Inflammatory macrophage treated with lipopolysaccharide for 1 hour (primary cell): ENCODE measurements around the gene IFRD1.
"Not testable (repeated sequence)": the region's sequence is repeated elsewhere in the genome, so short reads cannot be mapped to it uniquely, and the experiment has no call there.

Experiments
- DNase-seq, 2 donors: peaks; one replicate each; pipeline ENCODE4 v3.0.0-alpha.2; 2020 to 2022

The IFRD1 gene

DNA sequence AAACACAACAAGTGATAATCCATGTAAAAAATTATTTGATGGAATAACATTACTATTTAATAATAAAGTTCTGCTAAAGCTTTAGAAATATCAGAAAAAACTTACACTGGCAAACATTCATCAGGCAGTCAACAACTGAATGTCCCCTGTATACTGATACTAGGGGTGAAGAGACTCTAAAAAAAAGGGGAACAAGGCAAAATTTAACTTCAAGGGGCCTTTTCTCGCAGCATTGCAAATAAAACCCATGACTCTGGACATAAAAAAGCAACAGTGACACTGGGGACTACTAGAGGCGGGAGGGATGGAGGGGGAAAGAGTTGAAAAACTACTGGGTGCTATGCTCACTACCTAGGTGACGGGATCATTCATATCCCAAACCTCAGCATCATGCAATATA is 5.8 kb upstream of the IFRD1 start:
- DNase-seq, result no peak

DNA sequence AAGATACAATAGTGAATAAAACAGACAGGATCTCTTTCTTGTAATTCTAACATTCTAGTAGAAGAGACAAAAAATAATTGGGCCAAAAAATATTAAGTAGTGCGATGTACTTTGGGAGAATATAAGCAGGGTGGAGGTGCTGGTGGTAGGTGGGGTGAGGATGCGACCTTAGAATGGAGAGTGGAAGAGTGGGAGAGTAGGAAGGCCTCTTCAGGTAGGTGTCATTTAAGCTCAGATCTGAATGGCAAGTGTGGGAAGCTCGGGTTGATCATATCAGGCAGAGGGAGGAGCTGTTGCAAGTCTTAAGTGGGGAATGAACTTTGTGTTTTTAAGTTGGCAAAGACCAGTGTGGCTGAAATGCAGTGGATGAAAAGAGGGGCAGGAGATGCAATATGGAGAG is 3.8 kb upstream of the IFRD1 start:
- DNase-seq, result no peak

DNA sequence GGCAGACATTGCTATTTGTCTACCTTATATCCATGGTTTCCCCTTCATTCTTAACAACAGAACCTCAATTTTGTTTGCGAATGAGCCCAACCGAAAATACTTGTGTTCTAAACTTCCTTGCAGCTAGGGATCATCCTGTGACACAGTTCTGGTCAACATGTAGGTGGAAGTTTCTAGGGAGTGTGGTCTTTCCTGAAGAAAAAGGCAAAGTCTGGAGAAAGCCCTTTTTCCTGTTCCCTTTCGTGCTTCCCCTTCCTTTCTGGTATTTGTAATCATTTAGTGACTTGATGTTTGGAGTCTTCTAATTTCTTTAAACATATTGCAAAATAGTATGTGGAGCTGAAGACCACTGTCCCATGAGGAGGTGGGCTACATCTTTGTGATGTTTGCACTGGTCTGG is 2.9 kb upstream of the IFRD1 start:
- peak; percentile 46 to 63 for DNase-seq

DNA sequence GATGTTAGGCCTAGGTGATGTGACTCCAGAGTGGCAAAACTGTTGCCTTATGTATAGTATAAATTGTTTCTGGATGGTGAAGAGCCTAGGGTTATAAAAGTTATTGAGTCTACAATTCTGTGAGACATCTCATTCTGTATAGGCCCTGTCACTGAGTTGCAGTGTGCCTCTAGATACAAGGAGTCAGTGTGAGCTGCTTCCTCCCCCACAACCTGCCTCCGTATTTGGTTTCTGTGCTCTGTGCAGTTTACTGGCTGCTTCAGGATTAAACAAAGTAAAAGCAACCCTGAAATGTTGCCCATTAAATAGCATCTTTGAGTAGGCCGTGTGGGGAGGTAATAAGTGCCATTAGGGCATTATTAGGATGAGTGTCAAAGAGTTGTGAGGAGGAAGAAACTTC is 1.9 kb upstream of the IFRD1 start:
- no peak for DNase-seq

DNA sequence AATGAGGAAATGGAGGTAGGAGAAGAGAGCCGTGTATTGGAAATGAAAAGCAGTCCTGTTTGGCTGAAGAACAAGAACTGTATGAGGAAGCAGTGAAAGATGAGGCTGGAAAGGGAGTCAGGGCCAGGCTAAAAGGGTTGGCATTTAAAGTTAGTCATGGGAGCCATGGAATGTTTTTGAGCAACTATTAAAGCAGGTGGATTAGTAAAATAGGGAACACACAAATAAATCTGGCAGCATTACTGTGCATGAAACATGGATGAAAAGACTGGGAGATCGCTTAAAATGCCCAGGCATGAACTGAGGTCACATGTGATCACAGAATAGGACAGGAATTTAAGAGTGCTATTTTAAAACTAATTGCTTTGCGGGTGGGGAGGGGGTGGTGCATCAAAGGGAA is 1.4 kb upstream of the IFRD1 start:
- no peak for DNase-seq

DNA sequence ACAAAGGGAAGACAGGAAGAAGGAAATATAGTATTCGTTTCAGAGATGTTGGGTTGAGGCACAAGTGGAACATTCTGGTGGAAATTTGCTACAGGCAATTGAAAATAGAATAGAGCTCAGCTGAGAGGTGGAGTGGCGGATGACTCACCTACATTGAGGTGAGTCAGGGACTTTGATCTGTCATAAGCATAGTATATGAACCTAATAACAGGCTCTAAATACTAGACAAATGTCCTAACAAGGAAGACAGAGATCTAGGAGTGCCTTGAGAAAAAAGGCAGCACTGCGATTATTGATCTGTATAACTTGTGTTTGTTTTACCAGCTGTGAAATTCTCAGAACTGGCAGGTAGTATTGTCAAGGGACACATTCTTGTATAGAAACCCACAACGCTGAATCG is 907 bp upstream of the IFRD1 start:
- DNase-seq, result no peak

DNA sequence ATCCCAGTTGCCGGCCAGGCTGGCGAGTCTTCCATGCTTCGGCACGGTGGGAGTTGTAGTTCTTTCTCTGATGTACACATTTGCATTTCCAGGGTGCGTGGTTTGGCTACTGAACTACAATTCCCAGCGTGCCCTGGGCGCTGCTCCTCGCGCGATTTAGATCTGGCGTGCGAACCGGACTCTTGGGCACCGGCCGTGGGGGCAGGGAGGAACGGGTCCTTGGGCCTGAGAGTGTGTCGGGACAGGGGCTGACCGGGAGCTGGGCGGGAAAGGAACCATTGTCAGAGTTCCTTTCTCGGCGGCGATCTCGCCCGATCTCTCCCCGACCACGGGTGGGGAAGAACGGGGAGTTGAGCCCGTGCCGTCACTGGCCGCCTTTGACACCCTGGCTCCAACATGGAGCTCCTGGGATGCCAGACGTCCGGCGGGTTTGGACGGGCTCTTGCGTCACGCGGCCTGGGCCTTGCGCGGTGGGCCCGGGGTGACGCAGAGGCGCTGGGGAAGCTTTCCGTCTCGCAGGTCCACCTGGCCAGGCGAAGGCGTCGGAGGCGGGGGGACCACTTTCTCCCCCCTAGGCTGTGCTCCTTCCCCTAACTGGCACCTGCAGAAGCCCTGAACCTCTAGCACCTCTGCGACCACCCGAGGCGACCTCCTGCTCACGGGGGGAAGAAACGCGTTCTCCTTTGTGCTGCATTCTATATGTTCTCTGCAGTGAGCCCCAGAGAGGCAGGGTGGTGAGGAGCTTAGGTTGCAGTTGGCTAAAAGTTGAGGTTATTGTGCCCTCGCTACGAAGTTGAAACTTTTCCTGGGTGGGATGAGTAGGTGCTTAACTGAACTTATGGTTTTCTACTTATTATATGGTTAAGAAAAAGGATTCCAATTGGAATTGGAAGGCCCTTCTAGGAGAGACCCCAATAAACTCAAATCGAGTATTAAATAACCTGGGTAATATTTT is 824 bp downstream of the IFRD1 start:
- peak; percentile 89 to 94 for DNase-seq

DNA sequence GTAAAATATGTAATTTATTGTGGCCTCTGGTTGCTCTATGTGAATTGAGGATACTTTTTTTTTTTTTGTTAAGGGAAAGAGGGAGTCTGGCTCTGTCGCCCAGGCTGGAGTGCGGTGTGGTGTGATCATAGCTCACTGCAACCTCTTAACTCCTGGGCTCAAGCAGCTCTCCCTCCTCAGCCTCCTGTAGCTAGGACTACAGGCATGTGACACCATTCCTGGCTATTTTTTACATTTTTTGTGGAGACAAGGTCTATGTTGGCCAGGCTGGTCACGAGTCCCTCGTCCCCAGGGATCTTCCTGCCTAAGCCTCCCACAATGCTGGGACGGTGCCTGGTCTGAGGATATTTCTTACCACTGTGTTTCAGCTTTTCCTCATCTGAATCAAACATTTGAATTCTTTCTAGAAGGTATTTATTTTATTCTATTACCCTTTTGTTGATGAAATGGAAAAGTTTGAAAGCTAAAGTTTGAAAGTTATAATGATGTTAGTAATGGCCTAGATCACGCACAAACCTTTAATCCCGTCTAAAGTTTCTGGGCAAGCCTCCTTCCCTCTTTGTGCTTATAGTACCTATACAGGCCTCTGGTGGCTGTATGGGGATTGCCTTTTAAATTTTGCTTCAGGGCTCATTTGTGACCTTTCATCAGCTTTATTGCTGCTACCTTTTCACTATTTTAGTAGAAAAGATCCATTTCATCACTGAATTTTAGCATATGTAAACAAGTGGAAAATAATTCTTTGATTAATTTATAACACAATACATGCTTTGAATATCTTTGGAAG is 2.0 kb downstream of the IFRD1 start:
- peak in 1 of 2 donors; percentile 28 for DNase-seq

DNA sequence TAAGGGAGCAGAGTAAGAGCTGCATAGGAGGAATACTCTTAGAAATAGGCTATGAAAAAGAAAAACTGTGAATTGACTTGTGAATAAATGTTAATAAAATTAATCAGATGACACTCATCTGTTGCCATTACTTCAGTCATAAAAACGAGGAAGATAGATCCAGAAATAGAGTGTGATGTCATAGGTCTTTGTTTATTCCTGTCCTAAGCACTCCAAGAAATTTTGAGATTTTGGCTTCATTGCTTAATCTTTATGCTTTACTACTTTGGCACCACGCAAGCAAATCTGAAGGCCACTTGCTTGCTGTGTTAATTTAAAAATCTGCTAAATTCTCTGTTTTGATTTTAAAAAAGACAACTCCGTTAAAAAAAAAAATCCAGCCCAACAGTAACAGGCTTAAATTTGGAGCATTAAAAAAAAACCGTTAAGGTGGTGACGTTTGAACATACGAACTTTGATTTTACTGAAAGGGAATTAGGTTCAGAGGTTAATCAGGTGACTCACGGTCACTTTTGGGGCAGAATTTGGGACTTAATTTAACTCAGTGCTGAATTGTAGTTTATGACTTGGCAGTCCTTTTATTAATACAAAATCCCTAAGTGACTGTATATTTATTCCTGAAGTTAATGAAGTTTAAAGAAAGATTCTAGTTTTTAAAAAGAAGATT is 3.4 kb downstream of the IFRD1 start:
- peak; percentile 70 to 73 for DNase-seq

DNA sequence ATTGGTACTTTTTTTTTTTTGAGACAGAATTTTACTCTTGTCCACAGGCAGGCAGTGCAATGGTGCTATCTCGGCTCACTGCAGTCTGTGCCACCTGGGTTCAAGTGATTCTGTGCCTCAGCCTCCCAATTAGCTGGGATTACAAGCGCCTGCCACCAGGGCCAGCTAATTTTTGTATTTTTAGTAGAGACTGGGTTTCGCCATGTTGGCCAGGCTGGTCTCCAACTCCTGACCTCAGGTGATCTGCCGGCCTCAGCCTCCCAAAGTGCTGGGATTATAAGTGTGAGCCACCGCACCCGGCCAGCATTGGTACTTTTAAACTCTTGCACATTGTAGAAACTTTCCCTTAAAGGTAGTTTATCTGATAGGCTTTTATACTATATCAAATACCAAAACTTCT is 3.9 kb downstream of the IFRD1 start:
- DNase-seq, result not testable (repeated sequence)

DNA sequence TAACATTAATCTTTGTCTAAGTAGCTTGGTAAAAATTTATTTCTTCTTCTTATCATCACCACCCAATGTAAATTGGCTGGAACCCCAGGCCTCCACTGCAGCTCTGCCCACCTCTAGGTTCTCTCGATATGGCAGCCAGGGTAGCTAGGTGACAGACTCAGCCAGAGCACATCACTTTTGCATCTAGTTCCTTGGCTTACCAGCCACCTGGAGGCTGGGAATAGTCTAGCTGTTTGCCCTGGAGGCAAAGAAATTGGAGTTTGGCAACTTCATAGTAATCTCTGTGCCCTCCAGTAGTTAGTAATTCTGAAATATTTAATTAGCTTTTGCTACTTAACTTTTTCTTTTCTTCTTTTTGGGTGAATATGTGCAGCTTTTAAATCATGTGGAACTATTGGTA is 9.4 kb downstream of the IFRD1 start:
- no peak for DNase-seq

DNA sequence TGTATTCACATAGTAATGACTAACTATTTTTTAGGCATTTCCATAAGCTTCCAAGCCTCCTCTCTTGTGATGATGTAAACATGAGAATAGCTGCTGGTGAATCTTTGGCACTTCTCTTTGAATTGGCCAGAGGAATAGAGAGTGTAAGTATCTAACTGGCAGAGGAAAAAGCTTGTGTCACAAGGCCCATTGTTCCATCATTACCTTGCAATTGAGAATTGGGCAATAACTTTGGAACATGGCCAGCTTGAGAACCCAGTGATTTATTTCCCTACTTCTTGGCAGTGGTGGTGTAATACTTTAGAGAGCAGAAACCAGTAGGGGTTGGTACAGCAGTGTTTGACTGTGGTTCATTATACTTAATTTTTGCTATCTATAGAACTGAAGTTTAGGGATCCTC is 12.0 kb downstream of the IFRD1 start:
- peak; percentile 82 to 93 for DNase-seq

DNA sequence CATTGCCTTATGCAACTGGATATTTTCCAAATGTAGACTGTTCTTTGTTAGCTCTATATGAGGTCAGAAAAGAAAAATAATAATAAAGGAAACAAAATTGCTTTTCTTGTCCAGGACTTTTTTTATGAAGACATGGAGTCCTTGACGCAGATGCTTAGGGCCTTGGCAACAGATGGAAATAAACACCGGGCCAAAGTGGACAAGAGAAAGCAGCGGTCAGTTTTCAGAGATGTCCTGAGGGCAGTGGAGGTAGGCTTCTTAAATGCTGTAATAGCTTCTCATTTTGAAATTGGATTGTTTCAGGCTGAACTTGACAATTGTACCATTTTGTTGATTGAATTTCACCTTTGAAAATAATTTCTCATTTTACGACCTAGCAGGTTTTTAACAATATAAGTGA is 17.6 kb downstream of the IFRD1 start:
- DNase-seq, result no peak

DNA sequence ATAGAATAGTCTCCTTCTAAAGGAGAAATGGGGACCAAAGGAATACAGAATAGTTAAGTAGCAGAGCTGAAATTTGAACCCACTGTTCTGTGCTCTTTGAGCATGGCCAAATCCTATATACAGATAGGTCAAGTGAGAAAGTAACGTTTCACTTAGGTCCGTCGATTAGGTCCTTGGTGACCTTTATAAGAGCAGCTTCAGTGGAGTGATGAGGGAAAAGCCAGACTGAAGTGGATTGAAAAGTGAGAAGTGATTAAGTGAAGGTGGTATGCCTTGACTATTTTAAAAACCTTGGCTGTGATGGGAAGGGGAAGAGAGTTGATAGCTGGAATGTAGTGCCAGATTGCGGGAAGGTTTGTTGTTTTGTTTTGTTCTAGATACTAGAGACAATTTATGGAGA is 19.9 kb downstream of the IFRD1 start:
- no peak for DNase-seq

DNA sequence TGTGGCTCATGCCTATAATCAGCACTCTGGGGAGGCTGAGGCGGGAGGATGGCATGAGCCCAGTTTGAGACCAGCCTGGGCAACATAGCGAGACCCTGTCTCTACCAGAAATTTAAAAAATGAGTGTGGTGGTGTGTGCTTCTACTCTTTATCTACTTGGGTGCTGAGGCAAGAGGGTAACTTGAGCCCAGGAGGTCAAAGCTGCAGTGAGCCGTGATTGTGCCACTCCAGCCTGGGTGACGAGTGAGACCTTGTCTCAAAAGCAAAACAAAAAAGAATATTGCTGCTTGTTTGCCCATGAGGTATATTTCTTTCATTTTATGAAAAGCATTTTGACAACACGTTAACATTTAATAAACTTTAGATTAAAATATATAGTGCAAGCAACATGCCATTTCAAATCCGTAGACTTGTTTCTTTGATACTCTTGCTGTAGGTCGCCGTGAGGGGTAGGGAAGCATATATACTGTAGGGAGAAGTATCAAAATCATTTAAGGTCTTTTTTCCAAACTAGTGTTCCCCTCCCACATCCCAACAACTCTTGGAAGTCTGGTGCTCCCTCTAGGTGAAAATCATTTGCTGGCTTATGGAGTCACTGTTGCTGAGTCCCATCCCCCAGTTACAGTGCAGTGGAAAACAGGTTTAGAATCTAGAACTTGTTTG is 26.3 kb downstream of the IFRD1 start:
- no peak for DNase-seq

DNA sequence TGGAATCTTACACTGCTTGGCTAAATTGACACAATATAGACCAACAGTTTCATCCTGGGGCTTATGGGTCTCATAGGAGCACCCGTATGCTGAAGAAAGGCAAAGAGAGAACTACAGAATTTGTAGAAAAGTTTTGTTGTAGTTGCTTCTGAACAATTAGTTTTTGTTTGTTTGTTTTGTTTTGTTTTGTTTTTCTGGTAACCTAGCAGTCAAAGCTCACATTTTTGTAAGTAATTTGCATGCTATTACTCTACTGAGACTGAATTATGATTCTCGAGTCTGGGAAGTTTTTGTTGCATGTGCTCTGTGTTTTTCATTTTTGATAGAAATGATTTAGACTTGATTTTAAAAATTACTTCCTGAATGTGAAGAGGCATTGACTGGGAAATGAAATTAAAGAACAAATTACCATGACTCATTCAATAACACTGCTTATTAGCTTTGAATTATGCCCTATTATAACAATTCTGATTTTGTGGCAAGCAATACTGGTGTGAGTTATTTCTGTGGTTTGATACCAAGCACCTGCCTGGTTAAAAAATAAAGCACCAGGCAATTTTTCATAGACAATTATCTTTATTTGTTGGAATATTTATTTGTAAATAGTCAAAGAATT is 31.0 kb downstream of the IFRD1 start:
- no peak for DNase-seq

DNA sequence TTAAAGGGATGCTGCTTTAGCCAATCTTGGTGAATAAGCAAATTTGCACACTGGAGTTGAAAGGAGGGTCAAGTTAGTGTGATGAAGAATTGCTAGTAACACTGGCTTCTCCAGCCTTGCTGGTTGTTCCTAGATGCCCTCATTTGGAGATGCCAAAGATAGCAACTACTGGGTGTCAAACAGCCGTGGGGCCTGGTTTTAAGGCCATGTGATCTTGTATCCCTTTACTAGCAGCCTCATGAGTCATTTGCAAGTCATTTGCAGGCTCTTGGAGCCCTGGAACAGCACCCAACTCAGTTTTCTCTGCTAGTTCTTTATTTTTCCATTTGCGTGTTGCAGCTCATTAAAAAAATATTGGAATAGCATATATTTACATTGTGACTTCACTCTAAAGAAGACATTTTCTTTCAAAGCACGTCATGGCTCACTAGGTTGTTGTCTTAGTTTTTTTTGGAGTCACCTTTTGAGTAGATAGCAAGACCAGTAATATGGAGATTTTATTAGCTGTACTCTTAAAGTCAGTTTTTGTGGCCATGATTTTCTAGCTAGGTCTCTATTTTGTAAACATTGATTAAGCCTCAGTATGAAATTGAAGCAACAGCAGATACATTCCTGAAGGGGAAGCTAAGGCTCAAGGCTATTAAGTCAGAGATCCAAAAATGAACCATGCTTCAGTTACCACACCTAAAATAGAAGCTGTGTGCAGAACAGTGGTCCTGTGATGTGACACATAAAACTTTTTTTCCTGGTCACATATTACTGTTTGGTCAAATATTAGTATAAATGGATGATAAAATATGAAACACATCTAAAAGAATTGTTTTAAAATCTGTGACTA is 31.8 kb downstream of the IFRD1 start:
- peak; percentile 65 to 89 for DNase-seq

DNA sequence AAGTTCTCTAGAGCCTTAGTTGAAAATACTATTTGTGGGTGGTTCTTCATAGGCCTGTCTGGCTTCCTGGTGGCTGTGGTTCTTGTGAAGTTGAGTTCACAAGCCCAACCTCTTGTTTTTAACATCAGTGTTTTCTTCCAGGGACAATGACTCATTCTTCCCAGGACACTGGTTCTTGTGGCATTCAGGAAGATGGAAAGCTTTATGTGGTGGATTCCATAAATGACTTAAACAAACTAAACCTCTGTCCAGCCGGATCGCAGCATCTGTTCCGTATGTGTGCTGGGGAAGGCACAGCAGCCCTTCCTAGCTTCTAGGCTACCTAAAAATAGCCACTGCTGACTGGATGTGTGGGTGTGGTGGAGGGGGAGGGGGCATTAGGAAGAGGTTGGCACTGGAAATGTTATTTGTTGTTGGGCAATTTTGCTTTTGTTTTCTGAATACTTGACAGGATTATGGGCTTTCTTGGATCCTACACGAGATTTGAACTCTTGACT is 34.5 kb downstream of the IFRD1 start:
- peak; percentile 23 to 51 for DNase-seq

DNA sequence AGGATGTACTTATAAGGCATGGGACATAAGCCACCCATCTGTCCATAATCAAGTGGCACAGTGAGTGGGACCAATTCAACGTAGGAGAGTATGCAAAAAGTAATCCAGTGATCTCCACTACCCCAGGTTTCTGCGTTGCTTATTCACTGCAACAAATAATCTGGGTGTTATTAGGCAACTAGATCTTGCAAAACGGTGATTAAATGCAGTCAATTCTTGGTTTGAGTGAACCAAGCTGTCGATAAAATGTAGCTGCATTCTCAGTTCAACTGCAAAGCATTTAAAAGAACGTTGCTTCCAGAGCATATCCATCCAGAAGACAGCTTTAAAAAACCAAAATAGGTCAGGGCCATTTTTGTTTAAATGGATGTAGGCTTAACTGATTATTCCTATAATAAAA is 35.5 kb downstream of the IFRD1 start:
- DNase-seq, result no peak

DNA sequence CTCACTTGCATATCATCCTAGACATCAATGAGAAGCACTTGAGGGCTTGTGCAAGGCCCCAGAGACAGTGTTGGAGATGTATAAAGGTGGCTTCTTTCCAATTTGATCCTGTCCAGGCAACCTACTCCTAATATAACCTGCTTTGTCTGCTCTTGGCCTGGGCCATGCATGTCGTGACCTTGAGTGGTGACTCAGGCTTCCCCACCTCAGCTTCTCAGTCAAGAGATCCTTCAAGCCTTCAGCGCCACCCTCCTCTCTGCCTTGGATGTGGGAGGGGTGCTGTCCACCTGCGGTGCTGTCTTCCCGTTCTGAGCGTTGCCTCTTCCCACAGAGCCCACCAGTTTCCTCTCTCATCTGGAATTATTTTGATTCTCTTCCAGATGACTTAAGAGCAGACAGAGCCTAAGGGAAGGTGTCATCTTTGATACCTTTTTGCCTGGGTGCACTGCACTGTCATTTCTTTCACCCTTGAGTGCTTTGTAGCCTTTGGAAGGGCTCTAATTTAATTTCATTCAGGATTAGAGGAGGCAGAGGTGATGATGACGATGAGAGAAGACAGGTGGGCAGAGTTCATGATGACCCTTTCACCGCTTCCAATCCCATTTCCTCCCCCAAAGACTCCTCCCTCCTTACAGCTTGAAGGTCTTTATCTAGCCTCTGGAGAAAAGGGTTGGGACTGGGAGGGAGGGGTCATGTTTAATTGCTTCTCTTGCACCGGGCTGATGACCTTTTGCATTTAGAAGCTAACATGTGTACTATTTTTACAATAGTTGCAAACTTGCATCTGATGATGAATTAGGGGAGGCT is 37.4 kb downstream of the IFRD1 start:
- DNase-seq, result no peak

DNA sequence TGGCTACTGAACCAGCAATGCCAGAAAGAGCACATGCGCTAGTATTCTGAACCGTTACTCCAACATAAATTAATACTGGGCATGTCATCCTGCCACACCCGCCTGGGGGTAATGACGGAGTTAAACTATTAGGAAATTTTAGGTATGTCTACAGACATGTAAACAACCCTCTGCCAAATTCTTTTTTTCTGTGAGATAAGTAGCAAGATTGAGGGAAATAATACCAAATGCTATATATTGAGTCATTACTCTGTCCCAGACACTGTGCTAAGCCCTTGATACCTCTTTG is 37.9 kb downstream of the IFRD1 start:
- no peak for DNase-seq
